Activated CD4-positive, alpha-beta T cell treated with anti-CD3 and anti-CD28 coated beads for 48 hours (primary cell): ENCODE data around the gene HOXD12.

Experiments
- DNase-seq: peaks from one replicate; pipeline ENCODE4 v3.0.0-alpha.2; 2020

Gene HOXD12

DNA sequence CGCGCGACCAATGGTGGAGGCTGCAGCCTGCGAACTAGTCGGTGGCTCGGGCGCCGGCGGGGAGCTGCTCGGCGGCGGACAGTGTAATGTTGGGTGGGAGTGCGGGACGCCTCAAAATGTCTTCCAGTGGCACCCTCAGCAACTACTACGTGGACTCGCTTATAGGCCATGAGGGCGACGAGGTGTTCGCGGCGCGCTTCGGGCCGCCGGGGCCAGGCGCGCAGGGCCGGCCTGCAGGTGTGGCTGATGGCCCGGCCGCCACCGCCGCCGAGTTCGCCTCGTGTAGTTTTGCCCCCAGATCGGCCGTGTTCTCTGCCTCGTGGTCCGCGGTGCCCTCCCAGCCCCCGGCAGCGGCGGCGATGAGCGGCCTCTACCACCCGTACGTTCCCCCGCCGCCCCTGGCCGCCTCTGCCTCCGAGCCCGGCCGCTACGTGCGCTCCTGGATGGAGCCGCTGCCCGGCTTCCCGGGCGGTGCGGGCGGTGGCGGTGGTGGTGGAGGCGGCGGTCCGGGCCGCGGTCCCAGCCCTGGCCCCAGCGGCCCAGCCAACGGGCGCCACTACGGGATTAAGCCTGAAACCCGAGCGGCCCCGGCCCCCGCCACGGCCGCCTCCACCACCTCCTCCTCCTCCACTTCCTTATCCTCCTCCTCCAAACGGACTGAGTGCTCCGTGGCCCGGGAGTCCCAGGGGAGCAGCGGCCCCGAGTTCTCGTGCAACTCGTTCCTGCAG, 23.3 kb downstream of the HOXD12 start, which contains the start of gene HOXD9:
Gene HOXD9, plus strand, starts transcription at position 37 of the 728 bp plus-strand sequence. Its CDS starts 50 bp downstream, at position 87.
- DNase-seq, result peak; percentile 47

DNA sequence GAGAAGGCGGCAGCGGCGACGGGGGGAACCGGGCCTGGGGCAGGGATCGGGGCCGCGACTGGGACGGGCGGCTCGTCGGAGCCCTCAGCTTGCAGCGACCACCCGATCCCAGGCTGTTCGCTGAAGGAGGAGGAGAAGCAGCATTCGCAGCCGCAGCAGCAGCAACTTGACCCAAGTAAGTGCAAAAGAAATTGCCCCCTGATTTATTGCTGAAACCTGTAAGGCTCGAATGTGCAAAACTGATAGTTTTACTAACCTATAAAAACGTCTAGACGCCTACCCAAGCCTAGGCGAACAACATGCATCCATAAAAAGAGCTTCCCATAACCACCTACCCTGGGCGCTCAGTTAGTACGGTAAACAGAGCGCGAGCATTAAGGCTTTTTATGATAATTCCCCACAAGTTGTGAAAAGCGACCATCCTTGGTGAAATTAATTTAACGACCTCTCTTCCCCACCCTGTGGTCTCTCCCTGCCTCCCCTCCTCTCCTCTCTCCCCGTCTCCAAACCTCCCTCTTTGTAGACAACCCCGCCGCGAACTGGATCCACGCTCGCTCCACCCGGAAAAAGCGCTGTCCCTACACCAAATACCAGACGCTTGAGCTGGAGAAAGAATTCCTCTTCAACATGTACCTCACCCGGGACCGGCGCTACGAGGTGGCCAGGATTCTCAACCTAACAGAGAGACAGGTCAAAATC, 24.0 kb downstream of the HOXD12 start:
- no peak for DNase-seq

DNA sequence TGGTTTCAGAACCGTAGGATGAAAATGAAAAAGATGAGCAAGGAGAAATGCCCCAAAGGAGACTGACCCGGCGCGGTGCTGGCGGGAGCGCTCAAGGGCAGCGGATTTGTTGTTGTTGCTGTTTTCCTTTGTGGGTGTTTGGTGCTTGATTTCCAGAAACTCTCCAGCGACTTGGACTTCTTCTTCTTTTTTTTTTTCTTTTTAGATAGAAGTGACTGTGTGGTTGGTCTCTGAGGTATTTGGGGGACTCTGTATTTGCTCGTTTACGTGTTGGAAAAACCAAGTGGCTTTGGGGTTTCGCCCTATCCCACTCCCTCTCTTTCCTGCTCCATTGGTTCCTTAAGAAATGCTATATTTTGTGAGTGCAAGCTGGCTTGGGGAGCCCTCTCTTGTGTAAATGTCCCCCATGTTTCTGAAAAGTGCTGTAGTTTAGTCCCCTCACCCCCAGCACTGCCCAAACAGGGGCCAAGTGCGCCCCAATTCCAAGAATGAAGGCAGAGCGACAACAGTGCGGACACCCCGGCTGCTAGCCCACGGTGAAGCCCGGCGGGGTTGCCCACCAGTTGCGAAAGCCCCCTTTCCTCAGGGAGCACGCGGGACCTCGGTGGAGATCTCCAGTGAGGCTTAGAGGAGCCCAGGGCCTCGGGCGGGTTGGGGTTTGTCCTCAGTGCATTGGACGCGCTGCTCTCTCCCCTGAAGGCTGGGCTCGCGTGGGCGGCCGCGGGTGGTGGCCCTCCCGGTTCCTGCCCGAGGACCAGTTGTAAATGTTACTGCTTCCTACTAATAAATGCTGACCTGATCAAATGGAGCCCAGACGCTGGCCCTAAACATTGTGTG, 24.7 kb downstream of the HOXD12 start:
- no peak for DNase-seq

DNA sequence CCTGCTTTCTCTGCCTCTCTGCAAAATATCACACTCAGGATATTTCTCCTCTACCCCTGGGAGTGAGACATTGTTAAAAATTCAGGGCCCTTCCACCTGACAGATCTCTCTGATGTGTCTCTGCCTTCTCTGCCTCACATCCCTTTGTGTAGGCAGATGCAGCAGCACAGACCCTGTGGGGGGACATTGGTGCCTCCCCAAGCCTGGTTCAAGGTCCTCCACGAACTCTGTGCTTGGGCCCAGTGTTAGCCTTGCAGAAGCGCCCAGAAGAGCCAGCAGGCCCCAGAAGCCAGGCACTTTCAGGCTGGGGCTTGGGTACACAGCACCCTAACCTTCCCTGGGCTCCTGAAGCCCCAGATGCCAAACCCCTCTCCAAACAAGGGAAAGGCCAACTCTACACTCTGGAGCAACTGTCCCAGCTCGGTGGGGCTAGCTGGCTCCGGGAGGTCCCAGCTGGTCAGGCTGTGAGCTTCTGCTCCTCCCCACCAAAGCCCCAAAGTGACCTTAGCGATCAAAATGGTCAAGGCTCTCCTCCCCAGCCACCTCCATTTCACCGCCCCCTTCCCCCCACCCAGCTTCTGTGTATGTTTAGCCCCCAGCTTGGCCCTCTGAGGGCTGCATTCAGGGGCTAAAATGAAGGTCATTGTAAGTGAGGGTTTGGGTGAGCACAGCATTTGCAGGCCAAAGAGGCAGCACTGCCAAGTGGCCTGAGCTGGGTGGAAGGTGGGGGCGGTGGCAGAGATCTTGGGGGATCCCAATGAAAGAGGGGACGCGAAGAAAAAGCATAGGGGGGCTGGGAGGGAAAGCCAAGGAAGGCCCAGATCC, 25.6 kb downstream of the HOXD12 start:
- no peak for DNase-seq

DNA sequence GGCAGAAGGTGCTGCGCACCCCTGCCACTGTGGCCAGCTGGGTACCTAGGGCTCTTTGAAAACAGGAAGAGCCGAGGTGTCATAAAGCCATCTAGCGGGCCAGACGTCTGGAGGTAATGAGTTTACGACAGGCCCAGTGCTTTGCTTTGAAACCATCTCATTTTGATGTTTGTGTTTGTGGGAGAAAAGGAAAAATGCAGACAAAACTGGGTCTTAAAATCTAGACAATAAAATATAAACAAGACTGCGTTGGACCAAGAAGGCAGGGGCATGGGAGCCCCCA, 26.1 kb downstream of the HOXD12 start:
- DNase-seq, result no peak

DNA sequence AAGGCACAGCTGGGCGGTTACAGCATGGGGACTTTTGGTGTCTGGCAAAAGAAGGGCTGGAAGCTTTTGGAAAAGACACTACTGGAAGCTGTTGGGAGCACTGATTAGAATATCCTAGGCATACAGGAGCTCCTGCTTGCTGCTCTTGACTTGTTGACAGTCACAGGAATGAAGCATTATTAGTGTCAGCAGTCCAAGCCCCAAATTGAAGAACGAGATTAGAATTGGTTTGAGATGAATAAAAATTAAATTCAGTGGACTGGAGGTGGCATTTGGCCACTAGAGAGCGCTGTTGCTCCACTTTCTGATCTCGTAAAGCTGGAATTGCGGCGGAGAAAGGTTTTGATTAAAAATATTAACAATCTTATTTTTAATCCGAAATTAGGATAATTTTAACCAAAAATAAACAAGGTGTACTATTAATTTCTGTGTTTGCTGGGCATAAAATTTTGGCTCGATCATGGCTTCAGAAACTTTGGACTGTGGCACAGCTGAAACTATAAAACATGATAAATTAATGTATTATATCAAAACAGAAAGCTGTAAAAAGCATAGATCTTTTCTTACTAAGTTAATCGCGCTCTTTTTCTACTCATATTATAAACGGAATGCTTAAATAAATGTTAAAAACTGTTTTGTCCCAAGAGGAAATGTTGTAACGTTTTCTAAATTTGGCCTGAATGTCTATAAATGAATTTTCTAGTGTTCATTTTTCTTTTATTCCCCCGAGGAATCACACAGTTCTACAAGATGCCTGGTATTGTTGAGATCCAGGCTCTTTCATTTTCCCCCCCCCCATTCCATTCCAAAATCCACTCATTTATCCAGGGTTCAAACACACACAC, 27.6 kb downstream of the HOXD12 start:
- peak; percentile 74 for DNase-seq

DNA sequence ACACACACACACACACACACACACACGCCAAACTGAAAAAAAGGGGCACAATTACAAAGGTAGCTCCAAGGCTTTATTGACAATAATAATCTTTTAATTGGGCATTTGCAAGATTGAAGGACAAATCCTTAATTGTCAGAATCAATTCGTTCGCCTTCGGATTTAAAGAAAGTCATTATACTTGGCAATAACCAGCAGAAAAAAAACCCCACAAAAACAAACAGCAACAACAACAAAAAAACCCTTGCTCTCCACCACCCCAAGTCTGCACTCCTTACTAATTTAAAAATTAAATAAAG, 28.1 kb downstream of the HOXD12 start:
- DNase-seq, result no peak

DNA sequence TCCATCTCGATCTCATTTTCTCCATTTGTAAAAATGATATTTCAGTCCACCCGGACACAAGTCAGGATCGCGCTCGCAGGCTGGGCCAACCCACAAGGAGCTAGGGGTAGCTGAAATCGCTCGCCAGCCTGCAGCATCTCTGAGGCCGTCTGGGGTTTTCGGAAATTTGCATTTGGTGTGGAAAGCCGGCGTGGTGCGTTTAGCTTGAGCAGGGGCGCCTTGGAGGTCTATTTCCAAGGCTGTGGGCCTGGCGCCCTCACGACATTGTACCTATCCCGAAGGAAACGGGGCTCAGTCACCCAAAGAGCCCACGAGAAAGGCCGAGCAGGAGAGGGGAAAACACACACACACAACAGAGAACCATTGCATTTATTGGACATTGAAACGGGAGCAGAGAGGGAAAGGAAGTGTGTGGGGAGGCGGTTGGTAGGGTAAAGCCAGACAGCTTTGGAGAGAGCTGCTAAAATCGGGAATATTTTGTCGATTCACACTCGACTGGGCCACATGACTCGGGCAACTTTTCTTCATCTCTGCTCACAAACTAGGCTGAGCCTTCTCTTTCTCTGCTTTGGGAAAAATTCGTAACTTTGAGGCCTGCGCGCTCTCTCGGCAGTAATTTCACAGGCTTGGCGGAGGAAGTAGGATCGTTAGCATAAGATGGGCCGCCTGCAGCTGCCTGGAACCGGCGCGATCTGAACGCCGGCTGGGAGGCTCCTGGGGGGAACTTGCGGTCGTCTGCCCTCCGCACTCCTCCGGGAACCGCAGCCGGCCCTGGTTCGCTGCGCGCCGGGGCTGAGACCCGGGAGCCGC, 28.8 kb downstream of the HOXD12 start:
- no peak for DNase-seq

DNA sequence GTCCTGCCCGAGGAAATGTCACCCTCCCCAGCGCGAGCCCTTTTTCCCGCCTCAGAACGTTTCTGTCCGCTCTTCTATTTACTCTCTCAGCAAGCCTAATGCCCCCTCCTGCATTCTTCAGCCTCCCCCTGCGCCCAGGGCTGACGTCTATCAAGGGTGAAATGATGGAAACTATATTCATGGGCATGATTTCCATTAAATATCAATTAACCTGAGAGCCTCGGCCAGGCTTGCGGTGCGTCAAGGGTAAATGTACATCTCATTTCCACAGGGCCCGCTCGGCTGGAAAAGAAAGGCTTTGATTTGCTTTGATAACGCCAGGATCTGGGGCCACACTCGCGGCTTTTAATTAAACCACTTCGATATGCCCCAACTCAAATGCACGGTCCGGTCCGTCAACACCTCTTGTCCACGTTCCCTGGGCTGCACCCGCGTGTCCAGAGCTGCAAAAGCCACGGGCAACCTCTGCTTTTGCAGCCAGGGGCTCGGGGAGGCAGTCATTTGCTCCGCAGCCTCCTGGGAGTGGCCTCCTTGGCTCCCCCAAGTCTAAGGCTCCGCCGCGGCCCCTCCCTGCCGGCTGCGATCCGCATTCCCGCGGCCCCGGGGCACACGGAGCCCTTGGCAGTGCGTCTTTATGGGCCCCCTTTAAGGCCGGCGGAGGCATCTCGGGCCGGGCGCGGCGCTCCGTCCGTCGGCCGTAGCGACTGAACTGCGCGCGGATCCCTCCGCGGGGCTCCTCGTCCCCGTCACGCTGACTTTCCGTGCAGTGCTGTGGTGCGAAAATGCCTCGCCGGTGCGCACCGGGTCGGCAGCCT, 29.6 kb downstream of the HOXD12 start, which contains the start of gene HOXD8:
Gene HOXD8, plus strand, starts transcription at position 724 of the 815 bp plus-strand sequence. CDS start 662 bp downstream, outside the sequence.
- no peak for DNase-seq

DNA sequence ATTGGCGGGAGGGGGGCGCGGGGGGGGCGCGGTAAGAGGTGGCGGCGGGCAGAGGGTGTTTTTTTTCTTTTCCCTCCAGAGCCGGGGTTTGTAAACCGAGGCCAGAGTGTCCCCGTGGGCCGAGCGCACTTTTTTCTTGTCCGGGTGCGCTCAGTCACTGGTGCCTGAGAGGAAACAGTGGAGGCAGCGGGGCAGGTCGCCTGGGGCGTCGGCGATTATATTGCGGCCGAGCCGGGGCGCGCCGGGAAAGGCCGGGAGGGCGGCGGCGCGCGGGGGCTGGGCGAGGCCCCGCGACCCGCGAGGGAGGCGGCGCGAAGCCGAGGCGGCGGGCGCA, 30.2 kb downstream of the HOXD12 start:
- no peak for DNase-seq

DNA sequence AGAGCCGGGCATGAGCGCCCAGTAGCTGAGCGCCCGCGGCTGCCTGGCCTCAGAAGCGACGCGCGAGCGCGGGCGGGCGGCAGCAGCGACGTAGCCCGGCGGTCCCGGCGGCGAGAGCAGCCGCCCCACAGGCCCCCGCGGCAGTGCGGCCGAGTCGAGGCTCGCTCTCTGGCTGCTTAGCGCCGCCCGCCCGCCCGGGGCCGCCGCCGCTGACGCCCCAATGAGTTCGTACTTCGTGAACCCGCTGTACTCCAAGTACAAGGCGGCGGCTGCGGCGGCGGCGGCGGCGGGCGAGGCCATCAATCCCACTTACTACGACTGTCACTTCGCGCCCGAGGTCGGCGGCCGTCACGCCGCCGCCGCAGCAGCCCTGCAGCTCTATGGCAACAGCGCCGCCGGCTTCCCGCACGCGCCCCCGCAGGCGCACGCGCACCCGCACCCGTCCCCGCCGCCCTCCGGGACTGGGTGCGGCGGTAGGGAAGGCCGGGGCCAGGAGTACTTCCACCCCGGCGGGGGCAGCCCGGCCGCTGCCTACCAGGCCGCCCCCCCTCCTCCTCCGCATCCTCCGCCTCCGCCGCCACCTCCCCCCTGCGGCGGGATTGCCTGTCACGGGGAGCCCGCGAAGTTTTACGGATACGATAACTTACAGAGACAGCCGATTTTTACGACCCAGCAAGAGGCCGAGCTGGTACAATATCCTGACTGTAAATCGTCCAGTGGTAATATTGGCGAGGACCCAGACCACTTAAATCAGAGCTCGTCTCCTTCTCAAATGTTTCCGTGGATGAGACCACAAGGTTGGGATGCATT, 30.8 kb downstream of the HOXD12 start:
- DNase-seq, result no peak

DNA sequence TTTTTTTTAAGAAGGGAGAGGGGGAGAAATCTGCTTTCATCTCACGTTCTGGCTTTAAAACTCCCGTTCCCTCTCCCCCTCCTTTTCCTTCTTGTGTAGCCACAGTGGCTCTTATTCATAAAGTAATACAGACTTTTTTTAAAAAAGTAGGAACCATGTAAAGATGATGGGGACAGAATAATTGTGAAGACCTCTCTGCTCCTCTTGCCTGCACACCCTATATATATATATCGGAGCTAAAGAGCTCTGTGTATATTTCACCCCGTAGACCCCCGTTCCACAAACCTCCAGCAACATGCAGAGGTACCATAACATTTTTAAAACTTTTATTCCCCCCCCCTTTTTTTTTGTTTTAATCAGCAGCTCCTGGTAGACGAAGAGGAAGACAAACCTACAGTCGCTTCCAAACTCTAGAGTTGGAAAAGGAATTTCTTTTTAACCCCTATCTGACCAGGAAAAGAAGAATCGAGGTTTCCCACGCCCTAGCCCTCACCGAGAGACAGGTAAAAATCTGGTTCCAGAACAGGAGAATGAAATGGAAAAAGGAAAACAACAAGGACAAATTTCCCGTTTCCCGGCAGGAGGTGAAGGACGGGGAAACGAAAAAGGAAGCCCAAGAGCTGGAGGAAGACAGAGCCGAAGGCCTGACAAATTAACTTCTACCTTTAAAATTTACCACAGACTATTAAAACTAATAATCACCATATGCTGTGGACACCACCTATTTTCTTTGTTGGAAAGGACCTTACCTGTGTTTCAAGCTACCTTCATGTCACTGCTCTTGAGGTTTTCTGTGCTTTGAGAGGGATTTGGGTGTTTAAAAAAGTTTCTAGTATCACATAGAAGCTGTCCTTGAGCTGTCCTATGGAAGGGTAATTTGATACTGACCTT, 31.6 kb downstream of the HOXD12 start:
- DNase-seq, result no peak

DNA sequence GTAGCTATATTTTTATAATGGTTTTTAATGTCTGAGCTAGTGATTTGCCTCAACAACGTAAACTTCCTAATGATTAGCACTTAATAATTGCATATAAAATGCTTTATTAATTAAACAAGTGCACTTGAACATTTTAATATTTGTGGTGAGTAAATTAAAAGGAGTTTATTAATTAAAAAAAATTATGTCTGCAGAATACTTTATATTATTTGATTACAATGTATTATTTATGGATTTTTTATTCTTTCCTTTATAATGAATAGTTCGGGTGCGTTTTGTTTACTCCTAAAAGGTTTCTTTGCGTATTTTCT, 32.2 kb downstream of the HOXD12 start:
- DNase-seq, result no peak

DNA sequence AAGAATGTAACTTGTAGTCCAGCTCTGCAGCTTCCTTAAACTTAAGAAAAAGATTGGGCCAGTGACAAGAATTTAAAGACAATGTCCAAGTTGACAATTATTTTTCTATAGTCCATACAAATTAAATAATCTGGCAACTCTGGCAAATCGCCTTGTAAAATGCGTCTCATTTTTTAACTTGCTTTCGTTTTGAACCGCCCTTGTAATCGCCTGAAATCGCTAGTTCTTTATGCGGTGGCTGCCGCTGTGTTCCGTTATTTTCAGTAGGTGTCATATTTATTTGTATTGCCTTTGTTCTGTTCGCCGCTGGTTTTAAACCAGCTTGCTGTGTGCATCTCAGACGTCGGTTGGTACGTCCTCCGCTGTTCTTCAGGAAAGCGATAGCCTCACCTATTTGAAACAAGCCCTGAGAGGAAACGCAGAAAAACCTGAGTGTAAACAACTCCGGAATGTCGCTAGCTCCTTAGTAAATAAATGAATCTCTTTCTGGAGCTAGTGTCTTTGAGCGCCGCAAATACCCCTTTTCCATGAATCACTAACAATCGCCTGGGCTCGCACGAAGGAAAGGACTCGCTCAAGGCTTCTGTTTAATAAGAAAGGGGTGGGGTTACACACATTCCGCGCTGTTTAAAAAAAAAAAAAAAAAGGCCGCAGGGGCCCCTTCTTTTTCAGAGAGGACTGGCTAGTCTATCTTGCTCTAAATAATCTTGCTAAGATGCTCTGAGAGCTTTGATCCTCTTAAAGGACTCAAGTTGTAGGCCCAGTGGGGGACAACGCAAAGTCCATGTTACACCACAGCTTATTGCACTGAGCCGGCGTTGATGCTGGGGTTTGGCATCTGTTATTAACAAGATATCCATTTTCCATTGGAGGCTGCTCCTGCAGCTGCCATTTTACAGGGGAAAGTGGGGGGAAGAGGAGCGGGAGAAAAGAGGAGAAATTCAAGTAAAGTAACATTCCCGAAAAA, 32.9 kb downstream of the HOXD12 start:
- no peak for DNase-seq

DNA sequence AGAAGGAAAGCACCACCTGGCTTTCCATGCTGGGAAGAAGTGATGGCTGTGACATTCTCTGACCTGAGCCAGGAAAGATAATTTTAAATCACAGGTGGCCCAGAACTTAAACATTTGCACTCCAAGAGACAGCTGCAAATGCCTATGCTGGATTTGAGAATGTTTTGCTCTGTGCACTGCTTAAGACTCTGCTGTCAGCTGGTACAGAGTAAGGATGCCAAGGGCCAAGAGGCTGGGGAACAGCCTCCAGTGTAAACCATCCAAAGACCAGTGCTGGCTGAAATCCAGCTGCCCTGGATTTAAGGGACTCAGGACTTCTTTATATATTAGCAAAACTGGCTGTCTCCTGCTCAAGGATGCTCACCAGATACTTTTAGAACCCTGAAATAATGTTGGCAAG, 33.8 kb downstream of the HOXD12 start:
- no peak for DNase-seq

DNA sequence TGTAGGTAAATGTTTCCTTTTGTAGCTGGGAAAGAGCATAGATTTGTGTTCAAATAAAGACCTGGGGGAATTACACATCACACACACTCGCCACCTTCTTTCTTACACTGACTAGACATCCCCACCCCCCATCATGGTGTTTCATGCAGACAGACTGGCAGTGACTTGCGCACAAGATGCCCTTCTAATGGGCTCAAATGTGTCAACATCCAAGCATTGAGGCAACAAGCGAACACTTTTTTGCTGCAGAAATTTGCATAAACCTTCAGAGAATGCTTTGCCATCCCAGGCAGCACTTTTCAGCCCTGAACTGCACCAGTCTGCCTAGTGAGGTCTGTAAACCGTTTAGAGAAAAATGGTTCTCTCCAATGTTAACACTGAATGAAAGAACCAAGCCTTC, 34.4 kb downstream of the HOXD12 start:
- DNase-seq, result no peak

DNA sequence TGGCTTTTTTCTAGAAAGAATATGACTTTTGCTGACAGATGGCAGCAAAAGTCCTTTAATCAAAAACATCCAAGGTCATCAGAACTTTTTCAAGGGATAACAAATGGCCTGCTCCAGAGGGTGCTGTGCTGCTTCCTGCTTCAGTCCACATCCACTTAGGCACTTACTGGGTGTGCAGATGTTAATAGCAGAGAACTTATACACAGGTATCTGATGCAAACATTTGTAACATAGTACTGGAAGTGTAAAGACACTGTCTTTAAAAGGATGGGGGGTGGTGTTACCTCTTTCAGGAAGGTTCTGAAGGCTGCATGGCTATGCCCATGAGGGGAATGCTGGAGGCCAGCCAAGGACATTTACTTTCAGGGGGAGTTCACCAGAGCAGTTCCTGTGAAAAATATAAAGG, 35.4 kb downstream of the HOXD12 start:
- no peak for DNase-seq
